Astrocyte (in vitro differentiated cells and primary cell): ENCODE data around the gene OMG. TPM values are rescaled to one million over a fixed set of nuclear protein-coding genes. Genes with fewer than 3 reads are reported as not detected.
A peak's percentile ranks its signal among the peaks of the same experiment; 100 is the strongest.

Experiments
- DNase-seq: peaks from one replicate; pipeline ENCODE4 v3.0.0-alpha.2; 2010; ENCODE audit warnings: low read depth
- FAIRE-seq: peaks from 2 replicates; lab custom pipeline; 2011; peaks lifted over from hg19 to GRCh38; lab: Jason Lieb, UNC
- H2AFZ ChIP-seq: 2 replicates; pipeline ENCODE4 v1.6.0; 2012; ENCODE audit warnings: low read depth, low read length, inconsistent platforms
- H3K27ac ChIP-seq: 2 replicates; pipeline ENCODE4 v1.5.1; 2011; ENCODE audit warnings: low read depth, low read length, inconsistent platforms
- H3K27me3 ChIP-seq: 2 replicates; pipeline ENCODE4 v1.6.0; 2011; ENCODE audit warnings: low read length, inconsistent platforms; ENCODE audit not compliant: insufficient read depth
- H3K36me3 ChIP-seq: 2 replicates; pipeline ENCODE4 v1.5.1; 2011; ENCODE audit warnings: low read length, inconsistent platforms; ENCODE audit not compliant: insufficient read depth
- H3K4me1 ChIP-seq: 2 replicates; pipeline ENCODE4 v1.5.1; 2011; ENCODE audit warnings: low read length, inconsistent platforms; ENCODE audit not compliant: insufficient read depth
- H3K4me2 ChIP-seq: 2 replicates; pipeline ENCODE4 v1.6.0; 2012; ENCODE audit warnings: low read length, inconsistent platforms
- H3K4me3 ChIP-seq: 2 replicates; pipeline ENCODE4 v1.5.1; 2011; ENCODE audit warnings: low read depth, mild to moderate bottlenecking, low read length, inconsistent platforms; ENCODE audit not compliant: insufficient read depth
- H3K79me2 ChIP-seq: 2 replicates; pipeline ENCODE4 v1.6.0; 2012; ENCODE audit warnings: mild to moderate bottlenecking, low read length, inconsistent platforms; ENCODE audit not compliant: insufficient read depth
- H3K9ac ChIP-seq: 2 replicates; pipeline ENCODE4 v1.6.0; 2012; ENCODE audit warnings: mild to moderate bottlenecking, low read length, inconsistent platforms
- H3K9me3 ChIP-seq: 2 replicates; pipeline ENCODE4 v1.5.1; 2012; ENCODE audit warnings: low read depth, mild to moderate bottlenecking, low read length, inconsistent platforms; ENCODE audit not compliant: insufficient read depth
- H4K20me1 ChIP-seq: 2 replicates; pipeline ENCODE4 v1.6.0; 2012; ENCODE audit warnings: low read length, inconsistent platforms; ENCODE audit not compliant: insufficient read depth
- H3K27ac Mint-ChIP-seq: one replicate; pipeline ENCODE4 v1.8.0; 2021; ENCODE audit warnings: mild to moderate bottlenecking, mixed read lengths; ENCODE audit not compliant: unreplicated experiment
- H3K27me3 Mint-ChIP-seq: one replicate; pipeline ENCODE4 v1.8.0; 2021; ENCODE audit warnings: low read depth, mixed read lengths; ENCODE audit not compliant: unreplicated experiment
- H3K36me3 Mint-ChIP-seq: one replicate; pipeline ENCODE4 v1.8.0; 2021; ENCODE audit warnings: low read depth, mixed read lengths; ENCODE audit not compliant: unreplicated experiment
- H3K4me1 Mint-ChIP-seq: one replicate; pipeline ENCODE4 v1.8.0; 2021; ENCODE audit warnings: low read depth, mixed read lengths; ENCODE audit not compliant: unreplicated experiment
- H3K4me3 Mint-ChIP-seq: one replicate; pipeline ENCODE4 v1.8.0; 2021; ENCODE audit warnings: mild to moderate bottlenecking, moderate library complexity, mixed read lengths; ENCODE audit not compliant: unreplicated experiment
- H3K9me3 Mint-ChIP-seq: one replicate; pipeline ENCODE4 v1.8.0; 2021; ENCODE audit warnings: mild to moderate bottlenecking, mixed read lengths; ENCODE audit not compliant: unreplicated experiment
- EZH2 ChIP-seq: IDR thresholded peaks from 2 replicates; pipeline ENCODE4 v1.6.1; 2012; ENCODE audit warnings: mild to moderate bottlenecking, low read length, inconsistent platforms; ENCODE audit not compliant: insufficient read depth
- total RNA-seq: library from RNA; stranded (reverse); gene quantifications from 2 replicates; pipeline ENCODE4 v1.2.1, GENCODE V29; 2021
- TF ChIP-seq, protein P1 (sequence below): IDR thresholded peaks from 2 replicates; pipeline ENCODE4 v1.5.1; 2011; ENCODE audit warnings: low read depth, mild to moderate bottlenecking, inconsistent platforms, low read length, moderate library complexity; ENCODE audit not compliant: insufficient read depth

Gene OMG
- total RNA-seq, 1 donor from 2014 or later: not detected

DNA sequence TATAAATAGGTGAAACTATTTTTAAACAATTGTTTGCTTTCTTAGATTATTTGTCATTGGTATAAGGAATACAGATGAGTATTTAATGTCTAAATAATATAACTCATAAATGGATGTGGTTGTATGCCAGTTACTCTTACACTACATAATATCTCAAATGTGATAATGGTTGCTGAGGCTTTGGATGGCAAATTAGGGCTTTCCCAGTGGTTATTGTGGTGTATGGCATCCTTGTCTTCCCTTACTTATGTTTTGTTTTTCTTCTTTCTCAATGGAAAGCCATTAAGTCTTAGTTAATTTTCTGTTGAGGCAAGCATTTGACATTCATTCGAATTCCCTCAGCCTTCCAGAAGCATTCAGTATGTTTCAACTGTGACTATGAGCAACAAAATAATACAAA, 10.5 kb downstream of the OMG start:
- no peaks in the 10 kb centered on the region for H3K9me3 Mint-ChIP-seq
- Histone ChIP-seq H3K36me3 (peaks cover 3% of the 10 kb centered on the region), H3K9me3 (no peaks in the 10 kb centered on the region), H3K27ac (no peak overlapping the region), H4K20me1 (no peaks in the 10 kb centered on the region), H3K4me1 (no peaks in the 10 kb centered on the region), H3K27me3 (no peaks in the 10 kb centered on the region), H3K79me2 (no peaks in the 10 kb centered on the region), H3K4me3 (no peak overlapping the region), H3K9ac (no peak overlapping the region), H2AFZ (no peak overlapping the region), H3K4me2 (no peak overlapping the region)
- peaks cover 6% of the 10 kb centered on the region for H3K36me3 Mint-ChIP-seq
- no peak for FAIRE-seq
- H3K27me3 Mint-ChIP-seq: no peaks in the 10 kb centered on the region
- no peak for DNase-seq
- H3K27ac Mint-ChIP-seq: no peak overlapping the region
- TF ChIP-seq, protein P1, sequence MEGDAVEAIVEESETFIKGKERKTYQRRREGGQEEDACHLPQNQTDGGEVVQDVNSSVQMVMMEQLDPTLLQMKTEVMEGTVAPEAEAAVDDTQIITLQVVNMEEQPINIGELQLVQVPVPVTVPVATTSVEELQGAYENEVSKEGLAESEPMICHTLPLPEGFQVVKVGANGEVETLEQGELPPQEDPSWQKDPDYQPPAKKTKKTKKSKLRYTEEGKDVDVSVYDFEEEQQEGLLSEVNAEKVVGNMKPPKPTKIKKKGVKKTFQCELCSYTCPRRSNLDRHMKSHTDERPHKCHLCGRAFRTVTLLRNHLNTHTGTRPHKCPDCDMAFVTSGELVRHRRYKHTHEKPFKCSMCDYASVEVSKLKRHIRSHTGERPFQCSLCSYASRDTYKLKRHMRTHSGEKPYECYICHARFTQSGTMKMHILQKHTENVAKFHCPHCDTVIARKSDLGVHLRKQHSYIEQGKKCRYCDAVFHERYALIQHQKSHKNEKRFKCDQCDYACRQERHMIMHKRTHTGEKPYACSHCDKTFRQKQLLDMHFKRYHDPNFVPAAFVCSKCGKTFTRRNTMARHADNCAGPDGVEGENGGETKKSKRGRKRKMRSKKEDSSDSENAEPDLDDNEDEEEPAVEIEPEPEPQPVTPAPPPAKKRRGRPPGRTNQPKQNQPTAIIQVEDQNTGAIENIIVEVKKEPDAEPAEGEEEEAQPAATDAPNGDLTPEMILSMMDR: peak; percentile 11
- TF ChIP-seq EZH2: no peak
- peaks cover 1% of the 10 kb centered on the region for H3K4me1 Mint-ChIP-seq
- no peak overlapping the region for H3K4me3 Mint-ChIP-seq

DNA sequence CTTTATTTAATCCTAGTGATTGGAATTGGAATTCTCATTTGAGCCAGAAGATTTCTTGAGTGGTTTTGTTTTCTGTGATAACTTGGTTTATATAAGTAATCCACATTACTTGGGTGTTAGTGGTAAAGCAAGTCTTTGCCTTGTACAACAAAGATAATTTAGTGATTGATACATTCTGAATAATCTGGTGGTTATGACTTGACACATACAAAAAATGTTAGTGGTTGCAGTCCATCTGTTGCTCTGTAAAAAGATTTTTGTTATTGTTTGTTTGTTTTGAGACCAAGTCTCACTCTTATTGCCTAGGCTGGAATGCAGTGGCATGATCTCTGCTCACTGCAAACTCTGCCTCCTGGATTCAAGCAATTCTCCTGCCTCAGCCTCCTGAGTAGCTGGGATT, 13.2 kb downstream of the OMG start:
- no peak overlapping the region for H3K4me3 Mint-ChIP-seq
- no peaks in the 10 kb centered on the region for H3K4me1 Mint-ChIP-seq
- Histone ChIP-seq H3K9ac (no peak overlapping the region), H3K9me3 (no peaks in the 10 kb centered on the region), H3K79me2 (no peaks in the 10 kb centered on the region), H3K4me1 (no peaks in the 10 kb centered on the region), H4K20me1 (no peaks in the 10 kb centered on the region), H3K27ac (no peak overlapping the region), H3K4me2 (no peak overlapping the region), H3K27me3 (no peaks in the 10 kb centered on the region), H3K36me3 (peaks cover 4% of the 10 kb centered on the region), H3K4me3 (no peak overlapping the region), H2AFZ (no peak overlapping the region)
- no peaks in the 10 kb centered on the region for H3K27me3 Mint-ChIP-seq
- no peak overlapping the region for H3K27ac Mint-ChIP-seq
- FAIRE-seq (no peak), DNase-seq (peak; percentile 28)
- peaks cover 6% of the 10 kb centered on the region for H3K36me3 Mint-ChIP-seq
- no peaks in the 10 kb centered on the region for H3K9me3 Mint-ChIP-seq
- TF ChIP-seq, protein P1: no peak
- TF ChIP-seq EZH2: no peak

DNA sequence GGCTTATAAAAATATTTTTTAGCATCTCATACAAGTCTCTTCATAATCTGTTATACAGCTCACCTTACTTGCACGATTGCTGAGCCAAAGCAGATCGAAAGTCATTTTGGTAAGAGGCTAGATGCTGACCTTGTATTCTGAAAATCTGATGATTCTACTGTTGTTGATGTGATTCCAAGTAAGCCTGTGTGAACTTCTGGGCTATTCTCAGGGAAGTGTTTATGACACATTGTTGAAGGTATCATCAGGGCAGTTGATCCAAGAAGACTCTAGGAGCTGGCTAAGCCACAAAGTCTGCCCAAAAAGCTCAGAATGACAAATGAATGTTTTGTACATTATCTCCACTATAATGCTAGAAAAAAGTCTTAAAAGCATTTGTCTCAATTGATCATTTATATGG, 16.0 kb downstream of the OMG start:
- Mint-ChIP-seq H3K36me3 (peaks cover 6% of the 10 kb centered on the region), H3K27ac (no peak overlapping the region), H3K4me1 (no peaks in the 10 kb centered on the region), H3K9me3 (no peaks in the 10 kb centered on the region), H3K4me3 (no peak overlapping the region), H3K27me3 (no peaks in the 10 kb centered on the region)
- H3K36me3 ChIP-seq: peaks cover 4% of the 10 kb centered on the region
- no peak for TF ChIP-seq EZH2
- TF ChIP-seq, protein P1: no peak
- H3K4me3 ChIP-seq: no peak overlapping the region
- no peaks in the 10 kb centered on the region for H4K20me1 ChIP-seq
- FAIRE-seq (no peak), DNase-seq (no peak)
- no peaks in the 10 kb centered on the region for H3K9me3 ChIP-seq
- no peaks in the 10 kb centered on the region for H3K27me3 ChIP-seq
- H3K27ac ChIP-seq: no peak overlapping the region
- no peak overlapping the region for H3K4me2 ChIP-seq
- no peak overlapping the region for H2AFZ ChIP-seq
- no peaks in the 10 kb centered on the region for H3K4me1 ChIP-seq
- no peaks in the 10 kb centered on the region for H3K79me2 ChIP-seq
- H3K9ac ChIP-seq: no peak overlapping the region
